ENCODE data around the gene MLLT3.

Gene MLLT3

DNA sequence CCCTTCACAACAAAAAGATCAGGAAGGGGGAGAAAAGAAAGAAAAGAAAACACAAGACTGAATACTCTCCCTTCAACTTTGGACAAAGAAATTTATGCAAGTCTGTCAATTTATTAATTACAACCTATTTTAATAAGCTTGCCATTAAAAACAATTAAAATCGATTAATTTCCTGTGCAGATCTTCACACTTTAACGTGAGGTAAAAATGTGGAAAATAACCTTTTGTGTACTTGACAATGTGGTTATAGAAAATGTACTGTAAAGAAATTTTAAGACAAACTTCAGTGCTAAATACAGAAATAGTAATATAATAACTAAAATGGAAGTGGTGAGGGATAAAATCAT, 2.7 kb upstream of the MLLT3 start:
- DNase-seq (ENCODE audit: low spot score) = no peak

DNA sequence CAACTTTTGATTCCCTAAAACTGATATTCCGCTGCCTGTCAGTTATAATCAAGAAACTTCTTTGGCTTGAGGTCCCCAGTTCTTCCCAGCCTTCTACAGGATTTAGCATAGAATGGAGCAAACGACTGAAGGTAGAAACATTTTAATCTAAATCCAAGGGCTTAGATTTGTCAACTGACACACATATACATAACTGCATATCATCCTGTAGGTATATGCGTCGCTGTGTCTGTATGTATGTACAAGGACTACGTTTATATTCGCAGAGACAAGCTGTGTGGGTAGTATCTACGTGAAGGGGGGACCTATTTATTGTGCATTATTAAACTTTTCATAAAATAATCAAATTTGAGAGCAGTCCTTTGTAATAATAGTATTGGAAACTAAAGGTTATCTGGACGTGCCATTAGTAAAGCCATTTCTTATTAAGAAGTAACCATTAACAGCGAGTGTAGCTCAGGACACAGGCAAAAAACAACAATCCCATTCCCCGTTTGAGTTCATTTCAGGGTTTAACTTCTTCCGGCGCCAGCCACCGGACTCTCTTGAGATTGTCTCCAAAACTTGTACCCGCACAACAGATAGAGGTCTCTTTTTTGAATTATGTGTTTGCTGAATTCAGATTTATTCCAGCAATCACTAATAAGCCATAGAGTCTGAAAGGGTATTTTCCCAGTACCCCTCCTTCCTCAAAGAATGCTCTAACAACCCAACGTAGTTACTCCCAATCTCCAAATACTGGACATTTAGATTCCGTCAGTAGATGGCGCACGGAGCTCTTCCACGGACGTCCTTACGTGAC, 2.1 kb upstream of the MLLT3 start:
- DNase-seq (ENCODE audit: low spot score) = peak; percentile 82

DNA sequence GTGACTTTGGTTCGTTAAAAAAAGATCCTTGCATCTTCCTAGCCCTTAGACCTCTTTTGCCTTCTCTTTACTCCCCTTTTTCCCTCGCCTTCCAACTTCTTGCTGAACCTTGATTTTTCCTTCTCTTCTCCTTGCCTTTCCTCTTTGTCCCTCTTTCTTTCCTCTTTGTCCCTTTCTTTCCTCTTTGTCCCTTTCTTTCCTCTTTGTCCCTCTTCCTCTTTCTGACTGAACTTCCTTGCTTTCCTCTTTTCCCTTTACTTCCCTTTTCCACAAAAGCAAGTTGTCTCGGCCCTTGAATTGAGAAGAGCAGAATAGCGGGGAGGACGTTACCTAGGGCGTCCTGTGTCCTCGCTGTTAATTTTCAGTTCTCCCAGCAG, 1.4 kb upstream of the MLLT3 start:
- no peak for DNase-seq (ENCODE audit: low spot score)

DNA sequence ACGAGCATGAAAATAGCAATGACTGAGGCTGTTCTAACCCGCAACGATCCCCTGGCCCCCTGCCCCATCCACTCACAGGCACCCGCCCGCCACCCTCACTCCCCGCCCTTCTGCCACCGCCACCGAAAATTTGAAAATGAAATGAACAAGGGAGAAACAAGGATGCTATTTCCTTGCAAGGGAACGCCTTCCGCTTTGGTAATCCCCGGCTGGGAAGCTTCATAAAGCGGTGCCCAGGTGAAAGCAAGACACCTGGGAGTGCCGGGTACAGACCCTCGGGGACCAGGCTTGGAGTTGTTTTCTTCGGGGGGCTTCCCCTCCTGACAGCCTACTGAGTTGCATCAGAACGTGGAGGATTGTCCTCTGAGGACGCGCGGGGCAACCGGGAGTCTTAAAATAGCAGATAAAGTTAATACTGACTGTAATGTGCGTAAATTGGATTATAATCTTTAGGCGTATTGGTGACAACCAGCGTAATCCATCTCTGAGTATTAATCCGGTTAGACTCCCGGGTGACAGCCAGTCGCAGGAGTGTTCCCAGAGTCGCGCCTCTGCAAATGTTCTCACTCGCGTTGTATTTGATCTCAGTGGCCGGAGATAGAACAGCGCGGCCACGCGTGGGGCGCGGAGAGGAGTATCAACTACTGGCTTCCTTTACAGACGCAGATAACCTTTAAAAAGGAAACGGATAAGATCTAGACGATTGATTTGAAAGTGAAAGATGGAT, 885 bp upstream of the MLLT3 start:
- DNase-seq (ENCODE audit: low spot score) = peak; percentile 32

DNA sequence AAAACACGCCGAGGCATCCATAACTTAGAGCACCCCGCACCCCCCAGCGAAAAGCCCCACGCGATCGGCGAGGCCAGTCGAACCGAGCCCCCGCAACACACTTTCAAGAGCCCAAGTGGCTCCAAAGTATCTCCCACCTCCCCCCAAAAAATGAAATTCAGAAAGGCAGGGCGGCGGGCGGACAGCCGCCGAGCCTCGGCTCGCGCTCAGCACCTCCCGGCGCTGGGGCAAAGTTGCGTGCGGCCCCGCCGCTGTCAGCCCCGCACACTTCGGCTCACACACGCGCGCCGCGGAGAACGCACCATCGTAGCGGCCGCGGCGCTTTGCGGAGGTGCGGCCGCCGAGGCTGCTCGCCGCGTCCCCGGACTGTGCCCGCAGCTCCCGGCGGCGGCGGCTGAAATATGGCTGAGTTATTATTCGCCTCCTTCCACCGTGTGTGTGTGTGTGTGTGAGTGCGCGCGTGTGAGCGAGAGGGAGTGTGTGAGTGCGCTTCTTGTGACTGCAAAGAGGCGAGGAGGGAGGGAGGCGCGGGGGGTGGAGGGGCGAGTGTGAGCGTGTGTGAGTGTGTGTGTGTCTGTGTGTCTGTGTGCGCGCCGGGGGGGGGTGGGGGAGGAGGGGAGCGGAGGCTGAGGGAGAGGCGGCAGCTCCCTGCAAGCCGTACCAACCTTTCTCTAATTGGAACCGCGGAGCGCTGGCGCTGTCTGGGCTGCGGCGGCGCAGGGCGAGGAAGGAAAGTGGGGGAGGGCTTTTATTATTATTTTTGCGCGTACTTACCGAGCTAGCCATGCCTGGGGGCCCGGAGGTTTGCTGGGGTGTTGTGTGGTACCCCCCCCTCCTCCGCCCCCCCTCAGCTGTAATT, 599 bp downstream of the MLLT3 start:
- peak; percentile 47 for DNase-seq (ENCODE audit: low spot score)

DNA sequence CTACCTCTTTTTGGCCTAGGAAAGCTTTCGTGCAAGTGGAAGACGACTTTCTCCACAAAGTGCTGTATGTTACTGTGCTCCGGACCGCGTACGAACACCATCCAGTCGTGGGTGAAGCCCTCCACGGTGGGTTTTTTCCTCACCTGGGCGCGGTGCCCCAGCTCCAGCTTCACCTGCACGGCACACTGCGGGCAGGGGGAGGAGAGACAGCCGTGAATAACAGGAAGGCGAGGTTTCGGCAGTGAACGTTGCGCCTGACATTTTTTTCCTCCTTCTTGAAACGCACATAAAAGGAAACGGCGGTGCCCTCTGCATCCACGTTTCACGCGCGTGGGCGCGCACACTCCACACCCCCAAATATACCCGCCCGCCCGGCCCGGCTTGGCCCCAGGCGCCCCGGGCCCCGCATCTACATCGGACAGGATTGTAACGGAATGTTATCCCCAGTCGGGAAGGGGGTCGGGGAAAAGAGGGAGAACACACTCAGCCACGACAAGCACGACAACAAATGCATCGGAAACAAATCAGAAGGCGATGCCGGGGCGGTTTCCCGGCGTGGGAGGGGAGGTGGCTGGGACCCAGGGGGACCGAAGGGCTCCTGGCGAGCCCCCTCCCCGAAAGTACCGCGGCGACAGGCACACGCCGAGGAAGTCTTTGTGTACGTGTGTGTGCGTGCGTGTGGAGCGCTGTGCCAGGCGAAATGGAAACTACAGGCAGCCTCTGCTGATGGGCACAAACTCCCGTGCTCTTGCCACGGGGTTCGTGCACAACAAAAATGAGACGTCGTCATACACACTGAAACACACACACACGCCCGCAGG, 1.4 kb downstream of the MLLT3 start:
- DNase-seq (ENCODE audit: low spot score) = no peak

DNA sequence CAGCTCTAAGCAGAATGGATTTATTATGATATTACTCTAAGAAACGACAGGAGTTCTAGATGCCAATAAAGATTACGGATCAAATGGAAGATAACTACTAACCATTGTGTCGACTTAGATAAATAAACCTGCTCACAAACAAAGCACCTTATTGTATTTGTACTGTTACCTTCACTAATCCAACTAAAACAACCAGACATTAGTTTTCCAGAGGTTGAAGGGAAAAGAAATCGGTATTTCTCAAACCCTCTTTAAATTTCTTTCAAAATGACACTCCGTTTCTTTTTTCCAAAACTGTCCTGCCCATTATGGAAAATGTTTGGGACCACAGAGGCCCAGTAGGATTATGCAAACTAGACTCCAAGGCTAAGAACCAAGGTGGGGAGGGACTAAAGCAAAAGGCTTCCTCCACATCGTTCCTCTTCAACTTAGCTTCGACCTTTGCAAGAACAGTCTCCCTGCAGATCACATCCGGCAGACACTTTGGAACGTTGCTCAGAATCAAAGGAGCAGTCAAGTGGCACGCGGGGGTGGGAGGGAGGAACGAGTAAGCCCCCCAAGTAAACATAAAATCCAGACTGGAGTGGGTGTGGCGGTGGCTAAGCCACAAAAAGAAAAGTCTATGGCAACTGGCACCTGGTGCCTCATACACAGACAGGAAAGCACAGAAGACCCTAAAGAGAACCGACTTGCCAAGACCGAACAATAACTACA, 2.7 kb downstream of the MLLT3 start:
- DNase-seq (ENCODE audit: low spot score) = peak; percentile 33

DNA sequence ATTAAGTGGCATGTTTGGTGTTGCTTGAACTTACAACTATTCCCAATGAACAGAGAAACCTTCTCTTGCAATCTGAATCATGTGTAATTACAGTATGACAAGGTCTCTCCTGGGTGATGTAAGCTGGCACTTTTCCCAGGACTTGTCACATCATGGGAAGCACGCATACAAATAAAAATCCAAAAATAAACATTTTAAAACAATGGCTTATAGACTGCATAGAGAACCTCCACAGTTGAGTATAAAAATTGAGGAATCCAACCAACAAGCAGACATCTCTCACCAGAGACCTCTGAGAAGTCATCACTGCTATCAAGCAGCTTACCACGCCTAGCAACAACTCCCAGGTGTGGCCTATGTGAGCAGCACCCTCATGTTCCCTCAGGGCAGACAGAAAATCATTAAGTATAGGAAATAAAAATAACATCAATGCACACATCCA, 3.9 kb downstream of the MLLT3 start:
- peak; percentile 77 for DNase-seq (ENCODE audit: low spot score)

DNA sequence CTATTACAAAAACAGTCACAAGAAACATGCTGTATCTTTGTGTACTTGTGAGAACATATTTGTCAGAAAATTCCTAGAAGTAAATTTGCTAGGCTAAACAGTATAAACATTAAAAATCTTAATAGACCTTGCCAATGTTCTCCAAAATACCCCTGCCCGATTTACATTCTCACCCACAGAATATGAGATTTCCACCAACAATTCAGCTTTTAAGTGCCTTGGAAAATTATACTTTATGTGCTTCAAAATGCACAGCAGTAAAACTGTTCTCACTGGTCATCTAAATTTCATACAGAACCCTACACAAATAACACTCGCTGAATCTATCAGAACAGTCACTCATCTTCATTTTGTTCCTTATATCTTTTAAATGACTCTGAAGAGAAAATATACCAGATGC, 5.5 kb downstream of the MLLT3 start:
- DNase-seq (ENCODE audit: low spot score) = no peak

DNA sequence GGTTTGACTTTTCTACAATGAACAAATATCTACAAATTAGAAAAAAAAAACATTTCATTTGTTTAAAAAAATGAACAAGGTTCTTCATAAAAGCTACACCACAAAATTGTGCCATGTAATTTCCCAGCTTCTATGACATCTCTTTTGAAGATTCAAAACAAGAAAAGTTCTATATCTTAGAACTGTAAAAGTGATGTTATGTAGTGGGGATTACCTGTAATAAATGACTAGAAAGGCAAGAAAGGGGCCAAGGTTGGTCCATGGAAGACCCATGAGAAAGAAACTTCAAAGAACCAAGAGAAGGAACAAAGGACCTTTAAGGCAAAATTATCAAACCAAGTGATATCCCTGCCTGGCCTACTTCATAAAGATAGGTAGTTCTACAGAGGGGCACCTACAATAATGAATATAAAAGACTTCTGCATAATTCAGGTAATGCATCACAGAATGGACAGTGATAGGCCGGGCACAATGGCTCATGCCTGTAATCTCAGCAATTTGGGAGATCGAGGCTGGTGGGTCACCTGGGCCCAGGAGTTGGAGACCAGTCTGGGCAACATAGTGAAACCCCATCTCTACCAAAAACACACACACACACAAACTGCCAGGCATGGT, 7.6 kb downstream of the MLLT3 start:
- no peak for DNase-seq (ENCODE audit: low spot score)

DNA sequence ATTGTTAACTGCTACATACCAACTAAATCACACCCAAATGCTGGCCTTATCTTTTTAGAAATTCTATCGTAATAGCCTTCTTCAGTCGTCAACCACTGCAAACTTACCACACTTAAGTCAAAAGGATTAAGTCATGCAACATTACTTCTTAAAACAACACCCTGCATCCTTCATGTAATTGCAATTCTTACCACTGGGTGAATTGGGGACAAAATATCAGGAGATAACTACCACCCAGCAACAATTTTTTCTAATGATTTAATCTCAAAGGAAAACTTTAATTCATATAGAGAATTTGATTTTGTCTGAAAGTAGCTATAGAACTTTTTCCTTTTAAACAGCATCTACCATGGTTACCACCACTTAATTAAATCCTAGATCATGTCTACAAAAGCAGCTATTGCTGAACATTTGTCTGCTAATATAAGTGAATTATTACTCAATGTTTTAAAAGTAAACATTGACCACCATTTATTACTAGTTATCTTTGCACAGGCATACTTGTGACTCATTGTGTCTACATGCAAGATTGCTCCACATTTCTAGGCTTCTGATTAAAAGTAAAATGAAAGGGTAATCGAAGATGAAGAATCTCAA, 10.5 kb downstream of the MLLT3 start:
- peak; percentile 79 for DNase-seq (ENCODE audit: low spot score)

DNA sequence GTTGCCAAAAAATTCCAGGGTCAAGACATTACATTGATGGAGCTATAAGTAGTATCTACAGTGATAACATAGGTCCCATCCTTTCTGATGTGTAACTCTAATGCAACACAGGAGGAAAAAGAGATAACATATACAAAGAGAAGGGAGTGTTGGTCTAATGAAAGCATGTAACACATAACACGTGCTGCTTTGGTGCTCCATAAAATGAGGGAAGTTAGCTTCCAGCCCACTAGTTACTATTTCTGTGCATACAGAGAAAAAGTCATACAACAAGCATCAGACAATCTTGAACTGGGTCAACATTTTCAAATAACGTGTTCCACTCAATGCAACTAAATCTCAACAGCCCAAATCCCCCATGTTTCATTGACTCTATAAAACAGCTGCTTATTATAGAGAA, 11.7 kb downstream of the MLLT3 start:
- DNase-seq (ENCODE audit: low spot score) = no peak

DNA sequence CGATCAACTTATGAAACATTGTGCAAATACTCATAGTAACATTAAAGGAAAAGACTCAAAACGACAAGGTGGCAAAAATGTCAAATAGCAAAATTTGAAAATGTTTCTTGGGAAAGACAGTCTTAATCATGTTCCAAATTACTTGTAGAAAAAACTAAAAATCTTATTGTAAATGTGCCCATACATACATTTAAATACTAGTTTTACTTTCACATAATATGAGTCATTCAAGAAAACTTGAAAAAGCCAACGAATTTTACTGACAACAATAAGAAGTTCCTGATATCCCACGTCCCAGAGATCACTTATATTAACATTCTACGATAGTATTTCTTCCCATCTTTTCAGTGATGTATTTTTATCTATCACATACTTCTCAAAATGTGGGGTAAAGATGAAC, 13.7 kb downstream of the MLLT3 start:
- DNase-seq (ENCODE audit: low spot score) = no peak

DNA sequence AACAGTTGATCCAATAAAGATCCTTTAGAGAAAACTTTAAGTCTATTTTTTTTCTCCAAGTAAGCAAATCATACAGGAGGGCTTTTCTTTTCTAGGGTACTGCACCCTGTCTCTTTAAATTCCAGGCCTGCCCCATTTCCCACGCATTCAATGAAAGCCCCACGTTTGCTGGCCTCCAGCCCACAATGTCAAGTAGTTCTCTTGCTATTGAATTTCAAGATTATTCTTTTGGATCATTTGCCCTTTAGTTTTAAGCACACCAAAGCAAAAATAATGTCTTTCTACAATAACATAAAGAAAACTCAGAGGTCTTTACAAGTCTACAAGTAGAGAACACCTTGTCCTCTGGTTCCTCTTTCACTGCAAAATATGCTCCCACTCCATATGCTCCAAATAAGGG, 15.6 kb downstream of the MLLT3 start:
- DNase-seq (ENCODE audit: low spot score) = no peak

DNA sequence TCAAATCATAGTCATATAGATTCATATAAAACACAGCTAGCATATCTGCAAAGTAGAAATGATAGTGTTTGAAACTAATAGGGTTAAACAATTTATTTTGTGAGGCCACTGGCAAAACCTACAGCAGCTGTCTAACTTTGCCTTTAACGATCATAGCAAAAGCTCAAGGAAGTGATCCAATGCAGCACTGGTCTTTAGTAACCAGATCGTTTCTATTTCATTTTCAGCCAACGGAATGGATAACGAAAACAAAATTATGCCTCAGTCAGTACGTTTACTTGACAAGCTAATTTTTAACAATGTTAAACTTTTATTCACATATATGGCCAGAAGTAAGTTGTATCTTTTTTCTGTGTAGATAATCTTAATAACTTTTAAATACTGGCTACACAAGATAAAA, 17.7 kb downstream of the MLLT3 start:
- DNase-seq (ENCODE audit: low spot score) = peak; percentile 23

DNA sequence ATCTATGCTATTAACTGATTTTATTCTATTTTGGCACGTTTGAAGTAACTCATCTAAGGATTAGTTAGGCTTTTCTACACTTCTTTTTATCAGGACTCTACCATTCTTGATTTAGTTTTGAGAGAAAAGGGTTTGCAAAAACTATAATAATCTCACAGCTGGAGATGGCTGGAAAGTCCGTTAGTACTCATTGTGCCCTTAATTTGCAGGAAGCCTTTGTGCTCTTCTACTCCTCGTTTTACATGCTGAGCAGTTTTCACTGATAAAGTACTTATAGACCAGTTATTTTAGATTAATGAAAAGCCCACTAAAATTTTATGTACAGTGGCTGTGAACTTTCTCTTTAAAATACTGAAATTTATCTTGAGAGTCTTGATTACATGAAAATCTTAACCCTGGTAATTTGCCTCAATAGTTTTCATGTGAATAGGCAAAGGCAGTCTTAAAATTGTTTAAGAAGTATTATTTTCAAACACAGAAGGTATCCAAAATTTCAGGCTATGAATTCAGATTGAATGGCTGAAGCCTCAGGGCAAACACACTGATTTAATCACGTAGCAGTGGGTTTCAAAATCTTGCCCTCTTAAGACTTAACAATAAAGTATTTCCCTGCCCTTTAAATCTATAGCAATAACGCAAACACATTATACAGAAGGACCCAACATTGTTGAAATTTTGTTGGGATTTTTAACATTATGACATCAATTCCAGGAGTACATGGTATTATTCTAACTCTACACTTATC, 18.6 kb downstream of the MLLT3 start:
- DNase-seq (ENCODE audit: low spot score) = no peak

DNA sequence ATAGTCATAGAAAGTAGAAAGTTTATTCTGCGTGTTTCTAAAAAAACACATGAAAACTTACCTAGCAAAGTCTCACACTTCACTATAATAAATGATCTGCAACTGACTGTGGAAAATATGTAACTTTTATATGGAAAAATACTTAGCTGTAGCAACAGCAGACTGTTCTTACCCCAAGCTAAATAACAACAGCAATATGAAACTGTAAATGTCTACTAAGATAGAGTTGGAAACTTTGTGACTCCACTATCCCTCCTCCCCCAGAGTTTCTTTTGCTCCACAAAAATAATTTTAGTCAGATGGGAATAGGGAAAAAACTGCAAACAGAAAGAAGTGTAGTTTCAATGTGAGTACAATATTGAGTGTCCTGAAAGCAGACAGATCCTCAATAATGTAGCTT, 21.0 kb downstream of the MLLT3 start:
- no peak for DNase-seq (ENCODE audit: low spot score)

DNA sequence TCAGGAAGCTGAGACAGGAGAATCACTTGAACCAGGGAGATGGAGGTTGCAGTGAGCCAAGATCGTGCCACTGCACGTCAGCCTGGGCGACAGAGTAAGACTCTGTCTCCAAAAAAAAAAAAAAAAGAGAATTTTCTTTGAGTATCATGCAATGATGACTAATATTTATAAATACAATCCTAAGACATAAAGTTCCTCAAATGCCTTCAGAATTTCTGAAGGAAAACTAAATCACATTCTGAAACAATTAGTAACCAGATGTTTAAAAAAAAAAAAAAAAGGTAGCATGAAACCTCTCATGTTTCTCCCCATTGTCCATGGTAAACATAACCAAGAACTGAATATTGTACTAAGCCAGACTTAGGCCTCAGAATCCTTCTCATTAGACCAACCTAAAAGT, 23.1 kb downstream of the MLLT3 start:
- no peak for DNase-seq (ENCODE audit: low spot score)

DNA sequence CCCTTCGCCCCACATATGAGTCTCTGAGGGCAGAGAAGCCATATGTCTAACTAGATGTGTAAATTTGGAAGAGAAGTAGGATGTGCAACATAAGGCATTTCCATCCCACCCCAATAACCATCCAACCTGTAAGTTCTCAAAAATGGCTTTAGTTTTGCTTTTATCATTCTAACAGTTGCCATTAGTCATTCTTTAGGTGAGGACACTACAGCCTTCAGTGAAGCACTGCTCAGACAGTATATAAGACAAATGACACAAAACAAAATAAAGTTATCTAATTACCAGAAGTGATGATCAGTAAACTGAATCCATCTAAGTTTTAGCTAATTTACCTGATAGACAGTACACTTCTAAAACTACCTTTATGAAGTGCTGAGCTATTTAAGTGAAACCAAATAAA, 23.9 kb downstream of the MLLT3 start:
- DNase-seq (ENCODE audit: low spot score) = no peak

DNA sequence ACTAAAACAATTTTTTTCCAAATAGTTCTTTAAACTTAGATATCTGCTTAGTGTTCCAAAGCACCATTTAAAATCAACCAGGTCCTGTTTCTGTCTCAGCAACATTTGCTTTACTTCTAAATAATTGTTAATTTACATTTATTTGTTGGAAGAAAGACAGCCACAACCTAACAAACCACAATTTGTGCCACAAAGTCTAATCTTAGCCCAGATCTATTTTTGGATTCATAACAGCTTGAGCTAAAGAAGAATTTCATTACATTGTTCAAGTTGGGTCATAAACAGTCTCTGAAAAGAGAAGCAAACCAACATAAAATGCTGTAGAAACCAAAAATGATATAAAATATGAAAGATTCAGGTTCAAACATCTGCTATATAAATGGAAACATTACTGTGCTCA, 24.4 kb downstream of the MLLT3 start:
- DNase-seq (ENCODE audit: low spot score) = no peak

Measured in LoVo (cell line).